Non-pigmented ciliary epithelial cell (primary cell): ENCODE data around the gene SMG1.
A peak's percentile ranks its signal among the peaks of the same experiment; 100 is the strongest.

Experiments
- DNase-seq: peaks from one replicate; pipeline ENCODE4 v3.0.0-alpha.2; 2010; ENCODE audit warnings: low read depth

SMG1 gene

GRCh38 chr16:18846416-18846815 is 79.8 kb downstream of the SMG1 start:
- DNase-seq = no peak

GRCh38 chr16:18842565-18842964 is 83.6 kb downstream of the SMG1 start:
- no peak for DNase-seq

- no peak for DNase-seq
Measured at GRCh38 chr16:18841833-18842525, 84.2 kb downstream of the SMG1 start.

GRCh38 chr16:18839555-18839954 is 86.7 kb downstream of the SMG1 start:
- no peak for DNase-seq

GRCh38 chr16:18836702-18837101 is 89.5 kb downstream of the SMG1 start:
- DNase-seq = no peak

GRCh38 chr16:18834864-18835263 is 91.3 kb downstream of the SMG1 start:
- no peak for DNase-seq

- DNase-seq = no peak
Measured at GRCh38 chr16:18833707-18834505, 92.3 kb downstream of the SMG1 start.

GRCh38 chr16:18832613-18833012 is 93.6 kb downstream of the SMG1 start:
- DNase-seq = no peak

GRCh38 chr16:18832006-18832405 is 94.2 kb downstream of the SMG1 start:
- no peak for DNase-seq

GRCh38 chr16:18829251-18829650 is 97.0 kb downstream of the SMG1 start:
- no peak for DNase-seq

GRCh38 chr16:18827890-18828289 is 98.3 kb downstream of the SMG1 start:
- no peak for DNase-seq

- no peak for DNase-seq
Measured at GRCh38 chr16:18816286-18816685, 109.9 kb downstream of the SMG1 start.

- DNase-seq = no peak
Measured at GRCh38 chr16:18811925-18812324, 114.3 kb downstream of the SMG1 start.

- DNase-seq = no peak
Measured at GRCh38 chr16:18809165-18809564, 117.0 kb downstream of the SMG1 start.

- DNase-seq = no peak
Measured at GRCh38 chr16:18805257-18805773, 120.9 kb downstream of the SMG1 start.

- no peak for DNase-seq
Measured at GRCh38 chr16:18804540-18804939, 121.7 kb downstream of the SMG1 start.

GRCh38 chr16:18803569-18804462 is 122.4 kb downstream of the SMG1 start:
- no peak for DNase-seq

GRCh38 chr16:18802767-18803343 is 123.4 kb downstream of the SMG1 start:
- DNase-seq = no peak

- DNase-seq = peak; percentile 96
Measured at GRCh38 chr16:18801145-18801972, 124.8 kb downstream of the SMG1 start, which contains the start of gene ARL6IP1. Gene ARL6IP1, minus strand, starts transcription at chr16:18801549. Its CDS starts 83 bp downstream, at chr16:18801466.

GRCh38 chr16:18800775-18801144 is 125.4 kb downstream of the SMG1 start:
- no peak for DNase-seq

GRCh38 chr16:18800293-18800692 is 125.9 kb downstream of the SMG1 start:
- no peak for DNase-seq
